Lower lobe of right lung (tissue), 2 donors: Measurements from ENCODE around the gene LAMA5. TPM values are rescaled to one million over a fixed set of nuclear protein-coding genes. Genes with fewer than 3 reads are reported as not detected.
"Not testable (repeated sequence)": the region's sequence is repeated elsewhere in the genome, so short reads cannot be mapped to it uniquely, and the experiment has no call there.

ENCODE experiments used
- ATAC-seq, 2 donors: fragments of 200-7000 bp; cut with Tn5 transposase; one replicate each; pipeline ENCODE4 v1.9.1; 2020 to 2022; ENCODE audit warnings: mild to moderate bottlenecking in 2 of 2, moderate library complexity in 2 of 2
- DNase-seq: peaks from one replicate; pipeline ENCODE4 v3.0.0-alpha.2; 2020
- H3K27ac ChIP-seq: fragments of 200-600 bp; one replicate; pipeline ENCODE4 v1.8.0; 2022
- H3K27me3 ChIP-seq: fragments of 200-600 bp; one replicate; pipeline ENCODE4 v1.8.0; 2022; ENCODE audit warnings: low read depth
- H3K36me3 ChIP-seq: fragments of 200-600 bp; one replicate; pipeline ENCODE4 v1.8.0; 2022; ENCODE audit warnings: mild to moderate bottlenecking
- H3K4me1 ChIP-seq: fragments of 200-600 bp; one replicate; pipeline ENCODE4 v1.8.0; 2022
- H3K4me3 ChIP-seq: fragments of 200-600 bp; one replicate; pipeline ENCODE4 v1.8.0; 2022; ENCODE audit warnings: mild to moderate bottlenecking
- H3K9me3 ChIP-seq: fragments of 200-600 bp; one replicate; pipeline ENCODE4 v1.8.0; 2022
- intact Hi-C: fragments of 100-400 bp; cut with DNase I; formaldehyde crosslinking; loops from one replicate; pipeline ENCODE4 v1.11.0; 2022
- total RNA-seq: library from RNA; stranded (reverse); fragmentation: NEBNext Ultra II Directional; extraction: Animal tissue kit (Norgen Biotek cat#: 25700); gene quantifications from one replicate; pipeline ENCODE4 v1.2.1, GENCODE V29; 2021
- TF ChIP-seq, protein P1 (sequence below): fragments of 200-600 bp; IDR thresholded peaks from one replicate; pipeline ENCODE4 v1.8.0; 2022; ENCODE audit warnings: antibody characterized with exemption, mild to moderate bottlenecking
- donor health status: DM: no; HTN: yes; CAD: no; lungs with severe emphysema.

LAMA5 gene
- total RNA-seq, 1 donor from 2014 or later, result 282 TPM

DNA sequence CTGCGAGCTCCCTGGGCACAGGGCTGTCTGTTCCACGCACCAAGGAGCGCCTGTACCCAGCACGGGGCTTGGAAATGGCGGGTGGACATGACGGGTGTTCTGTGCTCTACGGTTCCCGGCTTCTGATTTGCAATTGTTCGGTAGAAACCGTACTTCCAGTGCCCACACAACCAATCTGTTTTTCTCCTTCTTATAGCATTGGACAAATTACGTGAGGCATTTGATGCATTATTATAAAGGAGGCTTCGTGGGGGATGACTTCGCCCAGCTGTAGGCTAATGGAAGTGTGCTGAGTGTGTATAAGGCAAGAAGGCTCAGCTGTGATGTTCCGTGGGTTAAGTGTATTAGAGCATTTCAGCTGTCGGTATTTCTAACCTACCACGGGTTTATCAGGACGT is 10.0 kb upstream of the LAMA5 start:
- H3K4me1 ChIP-seq, result peaks cover 54% of the 10 kb centered on the region
- ATAC-seq (no peak), DNase-seq (no peak)
- H3K27me3 ChIP-seq, result no peaks in the 10 kb centered on the region
- peak overlapping the region; percentile 58 for H3K27ac ChIP-seq
- no peaks in the 10 kb centered on the region for H3K9me3 ChIP-seq
- TF ChIP-seq, protein P1, sequence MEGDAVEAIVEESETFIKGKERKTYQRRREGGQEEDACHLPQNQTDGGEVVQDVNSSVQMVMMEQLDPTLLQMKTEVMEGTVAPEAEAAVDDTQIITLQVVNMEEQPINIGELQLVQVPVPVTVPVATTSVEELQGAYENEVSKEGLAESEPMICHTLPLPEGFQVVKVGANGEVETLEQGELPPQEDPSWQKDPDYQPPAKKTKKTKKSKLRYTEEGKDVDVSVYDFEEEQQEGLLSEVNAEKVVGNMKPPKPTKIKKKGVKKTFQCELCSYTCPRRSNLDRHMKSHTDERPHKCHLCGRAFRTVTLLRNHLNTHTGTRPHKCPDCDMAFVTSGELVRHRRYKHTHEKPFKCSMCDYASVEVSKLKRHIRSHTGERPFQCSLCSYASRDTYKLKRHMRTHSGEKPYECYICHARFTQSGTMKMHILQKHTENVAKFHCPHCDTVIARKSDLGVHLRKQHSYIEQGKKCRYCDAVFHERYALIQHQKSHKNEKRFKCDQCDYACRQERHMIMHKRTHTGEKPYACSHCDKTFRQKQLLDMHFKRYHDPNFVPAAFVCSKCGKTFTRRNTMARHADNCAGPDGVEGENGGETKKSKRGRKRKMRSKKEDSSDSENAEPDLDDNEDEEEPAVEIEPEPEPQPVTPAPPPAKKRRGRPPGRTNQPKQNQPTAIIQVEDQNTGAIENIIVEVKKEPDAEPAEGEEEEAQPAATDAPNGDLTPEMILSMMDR, result no peak
- no peaks in the 10 kb centered on the region for H3K36me3 ChIP-seq
- intact Hi-C loops, result no loop called here
- no peak overlapping the region for H3K4me3 ChIP-seq

DNA sequence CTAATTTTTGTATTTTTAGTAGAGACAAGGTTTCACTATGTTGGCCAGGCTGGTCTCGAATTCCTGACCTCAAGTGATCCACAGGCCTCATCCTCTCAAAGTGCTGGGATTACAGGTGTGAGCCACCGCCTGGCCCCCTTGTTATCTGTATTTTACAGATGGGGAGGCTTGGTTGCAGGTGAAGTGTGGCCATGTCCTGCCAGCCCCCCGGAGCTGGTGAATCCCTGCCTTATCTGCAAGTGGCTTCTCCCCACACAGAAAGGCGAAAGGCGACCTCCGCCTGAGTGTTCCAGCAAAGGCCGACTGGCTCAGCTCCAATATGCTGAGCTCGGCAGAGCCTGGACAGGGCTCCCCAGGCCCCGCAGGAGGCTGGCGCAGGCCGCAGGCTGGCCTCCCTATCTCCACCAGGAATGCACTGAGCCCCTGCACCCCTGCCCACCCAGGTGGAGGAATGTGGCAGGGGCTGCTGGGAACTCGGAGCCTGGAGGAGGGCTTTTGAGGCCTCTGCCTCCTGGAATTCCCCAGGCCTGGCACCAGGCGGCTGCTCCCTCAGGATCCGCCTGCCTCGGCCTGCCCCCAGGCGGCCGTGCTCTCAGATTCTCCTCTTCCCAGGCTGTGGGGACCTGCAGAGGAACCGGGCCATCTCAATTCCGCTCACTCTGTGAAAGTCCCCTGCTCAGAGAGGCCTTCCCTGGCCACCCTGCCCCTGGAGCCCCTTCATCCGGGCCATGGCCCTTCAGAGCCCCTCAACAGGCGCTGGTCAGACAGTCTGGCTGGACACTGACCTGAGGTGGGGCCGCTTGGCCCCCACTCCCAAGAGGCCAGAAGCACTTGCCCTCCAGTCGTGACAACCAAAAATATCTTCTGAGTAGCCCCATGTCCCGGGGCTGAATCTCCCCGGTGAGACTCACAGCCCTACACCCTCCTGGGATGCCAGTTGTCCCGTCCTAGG is 9.3 kb upstream of the LAMA5 start:
- peaks cover 54% of the 10 kb centered on the region for H3K4me1 ChIP-seq
- no peaks in the 10 kb centered on the region for H3K9me3 ChIP-seq
- no peaks in the 10 kb centered on the region for H3K27me3 ChIP-seq
- DNase-seq (no peak), ATAC-seq (peak; percentile 81 to 88)
- no peak overlapping the region for H3K4me3 ChIP-seq
- intact Hi-C loops, result no loop called here
- H3K36me3 ChIP-seq, result no peaks in the 10 kb centered on the region
- TF ChIP-seq, protein P1, result peak; percentile 49
- H3K27ac ChIP-seq, result peak overlapping the region; percentile 58

DNA sequence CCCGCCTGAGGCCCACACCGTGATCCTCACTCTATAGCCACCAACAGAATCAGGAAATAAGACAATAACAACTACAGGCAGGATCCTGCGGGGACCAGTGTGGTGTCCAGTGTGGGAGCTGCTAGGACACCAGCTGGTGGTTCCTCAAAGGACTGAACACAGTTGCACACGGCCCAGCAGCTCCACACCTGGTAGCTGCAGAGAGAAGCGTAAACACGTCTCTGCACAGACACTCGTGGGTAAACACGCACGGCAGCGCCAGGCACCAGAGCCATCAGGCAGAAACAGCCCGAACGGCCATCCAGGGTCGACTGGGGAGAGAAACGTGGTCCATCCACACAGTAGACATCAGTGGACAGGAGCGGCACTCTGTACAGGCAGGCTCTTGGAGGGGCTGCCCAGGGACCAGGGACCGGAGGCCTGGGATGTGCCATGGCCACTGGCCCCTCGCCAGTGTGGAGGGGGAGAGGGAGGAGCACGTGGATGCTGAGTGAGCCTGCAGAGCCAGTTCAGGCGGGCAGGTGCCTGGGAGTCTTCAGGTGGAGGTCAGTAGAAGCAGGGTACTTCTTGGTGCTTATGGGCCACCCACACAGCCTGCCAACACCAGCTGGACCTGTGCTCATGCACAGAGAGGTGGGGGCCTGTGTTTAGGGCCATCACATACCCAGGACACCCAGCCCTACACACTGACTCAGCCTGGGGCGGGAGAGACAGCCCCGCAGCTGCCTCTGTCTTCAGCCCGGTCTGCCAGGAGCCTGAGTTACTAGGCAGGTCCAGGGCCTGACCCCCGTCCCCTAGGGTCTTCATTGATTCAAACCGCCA is 7.4 kb upstream of the LAMA5 start:
- Histone ChIP-seq H3K4me1 (peaks cover 65% of the 10 kb centered on the region), H3K36me3 (no peaks in the 10 kb centered on the region), H3K9me3 (no peaks in the 10 kb centered on the region), H3K27me3 (peaks cover 5% of the 10 kb centered on the region), H3K4me3 (no peak overlapping the region), H3K27ac (peak overlapping the region; percentile 58)
- peak in 1 of 2 donors; percentile 3 for ATAC-seq
- intact Hi-C loops, result no loop called here
- TF ChIP-seq, protein P1, result no peak
- DNase-seq, result no peak

DNA sequence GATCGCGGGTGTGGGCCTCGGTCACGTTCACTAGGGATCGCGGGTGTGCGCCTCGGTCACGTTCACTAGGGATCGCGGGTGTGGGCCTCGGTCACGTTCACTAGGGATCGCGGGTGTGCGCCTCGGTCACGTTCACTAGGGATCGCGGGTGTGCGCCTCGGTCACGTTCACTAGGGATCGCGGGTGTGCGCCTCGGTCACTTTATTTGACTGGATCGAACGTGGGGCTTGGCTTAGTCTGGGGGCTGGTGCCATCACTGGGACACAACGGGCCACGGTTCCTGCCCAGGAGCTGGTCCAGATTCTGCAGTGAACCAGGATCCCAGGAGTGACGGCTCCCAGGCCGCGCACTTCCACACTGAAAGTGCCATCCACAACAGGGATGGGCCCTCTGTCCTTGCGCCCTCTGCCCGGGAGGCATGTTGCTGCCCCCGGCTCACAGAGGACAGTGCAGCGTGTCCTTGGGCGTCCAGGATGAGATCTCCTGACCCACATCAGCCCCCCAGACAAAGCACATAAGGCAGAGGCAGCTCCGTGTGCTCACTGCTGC is 6.6 kb upstream of the LAMA5 start:
- H3K36me3 ChIP-seq, ATAC-seq, DNase-seq, intact Hi-C loops, H3K27me3 ChIP-seq, H3K9me3 ChIP-seq, H3K4me3 ChIP-seq: not testable (repeated sequence)
- Histone ChIP-seq H3K27ac (peak overlapping the region; percentile 58), H3K4me1 (peaks cover 72% of the 10 kb centered on the region)

DNA sequence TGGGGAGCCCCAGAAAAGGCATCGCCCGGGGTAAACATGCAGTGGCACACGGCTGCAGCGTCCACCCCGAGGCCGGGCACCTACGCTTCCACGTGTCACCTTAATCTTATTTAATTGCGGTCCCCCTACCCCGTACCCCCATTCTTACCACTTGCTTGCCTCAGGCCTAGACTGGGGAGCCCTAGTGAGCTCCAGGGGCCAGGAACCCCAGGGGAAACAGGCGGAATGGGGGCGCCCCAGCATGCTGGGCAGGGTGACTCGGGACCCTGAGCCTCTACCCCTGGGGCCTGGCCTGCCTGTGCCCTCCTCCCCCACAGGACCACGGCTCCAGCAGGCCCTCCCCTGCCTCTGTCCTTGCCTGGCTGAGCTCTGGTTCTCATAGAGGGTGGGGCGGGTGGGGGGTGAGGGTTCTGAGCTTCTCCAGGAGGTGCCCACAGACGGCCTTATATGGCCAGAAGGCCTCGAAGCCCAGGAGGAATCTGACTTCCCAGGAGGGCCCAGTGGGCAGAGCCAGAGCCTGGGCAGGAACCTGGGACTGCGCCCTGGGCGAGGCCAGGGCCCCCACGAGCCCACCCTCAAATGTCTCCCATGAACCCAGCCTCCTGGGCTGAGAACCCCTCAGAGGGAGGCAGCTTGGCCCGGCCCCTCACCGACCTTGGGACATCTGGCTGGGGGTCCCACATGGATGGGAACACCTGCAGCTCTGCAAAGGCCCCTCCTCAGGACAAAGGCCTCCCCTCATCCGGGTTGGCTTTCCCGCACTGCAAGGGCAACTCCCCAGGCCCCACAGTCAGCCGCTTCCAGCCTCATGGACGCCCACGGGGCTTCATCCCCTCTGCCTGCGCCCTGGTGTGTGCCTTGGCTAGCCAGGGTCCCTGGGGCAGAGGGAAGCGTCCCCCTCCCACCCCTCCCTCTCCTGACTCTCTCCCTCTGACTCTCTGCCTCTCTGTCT is 5.2 kb upstream of the LAMA5 start:
- peaks cover 72% of the 10 kb centered on the region for H3K4me1 ChIP-seq
- DNase-seq (no peak), ATAC-seq (no peak)
- no peaks in the 10 kb centered on the region for H3K9me3 ChIP-seq
- H3K4me3 ChIP-seq, result no peak overlapping the region
- H3K27ac ChIP-seq, result no peak overlapping the region
- intact Hi-C loops, result no loop called here
- TF ChIP-seq, protein P1, result no peak
- H3K27me3 ChIP-seq, result peaks cover 11% of the 10 kb centered on the region
- no peaks in the 10 kb centered on the region for H3K36me3 ChIP-seq
